ENCODE data around the gene CD55. TPM values are rescaled to one million over a fixed set of nuclear protein-coding genes. Genes with fewer than 3 reads are reported as not detected.

CD55 gene
- total and polyA plus RNA-seq, 2 of the 13 experiments (the other 11 are each of a cell fraction or from before 2014, with no cell fraction given) = 6.0 to 56.0 TPM

DNA sequence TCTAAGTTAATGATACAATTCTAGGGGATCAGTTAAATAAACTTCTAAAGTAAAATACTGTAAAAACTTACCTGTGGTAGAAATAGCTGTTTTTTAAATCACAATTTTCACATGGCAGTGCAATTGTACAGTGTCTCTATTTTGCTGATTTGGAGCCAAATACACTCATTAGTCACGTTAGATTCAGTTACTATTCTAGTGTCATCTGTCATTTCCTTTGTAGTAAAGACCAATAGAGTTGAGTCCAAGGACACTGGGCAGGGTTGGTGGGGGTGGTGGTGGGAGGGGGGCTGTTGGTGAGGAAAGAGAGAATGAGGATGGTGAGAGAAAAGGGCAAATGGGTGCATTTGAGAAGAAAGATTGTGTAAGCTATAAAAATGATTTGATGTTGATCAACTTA lies 33.6 kb downstream of the CD55 start:
- intact Hi-C loops (cut with micrococcal nuclease; ENCODE audit: unreplicated experiment) = no loop called here
- Histone ChIP-seq H2AFZ (ENCODE audit: low read length) (no peak overlapping the region), H3K27me3 (ENCODE audit: control insufficient read depth in 1 of 2, insufficient read depth in 2 of 2, low read length in 2 of 2) (no peaks in the 10 kb centered on the region), H3K36me3 (replicated peaks in 1 of 2; ENCODE audit: control insufficient read depth in 1 of 2, insufficient read depth in 2 of 2, low read length in 2 of 2) (no peaks in the 10 kb centered on the region), H4K20me1 (ENCODE audit: insufficient read depth, low read length) (no peaks in the 10 kb centered on the region), H3K4me1 (ENCODE audit: insufficient read depth, low read length) (no peaks in the 10 kb centered on the region), H3K4me3 (replicated peaks in 1 of 3; ENCODE audit: insufficient read depth in 1 of 3, low read depth in 2 of 3, low read length in 3 of 3) (no peak overlapping the region), H3K27ac (ENCODE audit: extremely low read length, insufficient read depth, low read length) (no peak overlapping the region), H3K79me2 (ENCODE audit: insufficient read depth, low read length) (no peaks in the 10 kb centered on the region), H3K9ac (ENCODE audit: insufficient read depth, low read depth, low read length) (no peak overlapping the region), H3K4me2 (ENCODE audit: low read depth, low read length) (no peak overlapping the region), H3K9me3 (ENCODE audit: low read length) (no peaks in the 10 kb centered on the region)
- ChIA-PET CTCF (ENCODE audit: low intra/inter-chr PET ratio, low total read pairs) (no interaction called here), POLR2A (no interaction called here)
- in situ Hi-C loops (cut with HindIII; ENCODE audit: extremely low pct_ligation_motif_present, low pct_unique_long_range_greater_than_20kb) = no loop called here
- BruUV-seq (replicated peaks) = no TSS peak
- 61% methylated on average over 1 of the region's 1 CpG for WGBS (ENCODE audit: low lambda C conversion rate)
- DNase-seq (ENCODE audit: low spot score) (no peak), FAIRE-seq (no peak), ATAC-seq (no peak)
- TF ChIP-seq SP5 (CRISPR knock-in tag; IDR thresholded peaks at IDR 0.05; ENCODE audit: borderline replicate concordance, low read depth) = no peak
- TF ChIP-seq, protein P1, sequence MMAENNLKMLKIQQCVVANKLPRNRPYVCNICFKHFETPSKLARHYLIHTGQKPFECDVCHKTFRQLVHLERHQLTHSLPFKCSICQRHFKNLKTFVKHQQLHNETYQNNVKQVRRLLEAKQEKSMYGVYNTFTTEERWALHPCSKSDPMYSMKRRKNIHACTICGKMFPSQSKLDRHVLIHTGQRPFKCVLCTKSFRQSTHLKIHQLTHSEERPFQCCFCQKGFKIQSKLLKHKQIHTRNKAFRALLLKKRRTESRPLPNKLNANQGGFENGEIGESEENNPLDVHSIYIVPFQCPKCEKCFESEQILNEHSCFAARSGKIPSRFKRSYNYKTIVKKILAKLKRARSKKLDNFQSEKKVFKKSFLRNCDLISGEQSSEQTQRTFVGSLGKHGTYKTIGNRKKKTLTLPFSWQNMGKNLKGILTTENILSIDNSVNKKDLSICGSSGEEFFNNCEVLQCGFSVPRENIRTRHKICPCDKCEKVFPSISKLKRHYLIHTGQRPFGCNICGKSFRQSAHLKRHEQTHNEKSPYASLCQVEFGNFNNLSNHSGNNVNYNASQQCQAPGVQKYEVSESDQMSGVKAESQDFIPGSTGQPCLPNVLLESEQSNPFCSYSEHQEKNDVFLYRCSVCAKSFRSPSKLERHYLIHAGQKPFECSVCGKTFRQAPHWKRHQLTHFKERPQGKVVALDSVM (CRISPR knock-in tag; IDR thresholded peaks at IDR 0.05) = no peak
- TF ChIP-seq ZBTB20 (CRISPR knock-in tag; IDR thresholded peaks at IDR 0.05; ENCODE audit: borderline replicate concordance, low read depth) = no peak
- TF ChIP-seq ZNF546 (CRISPR knock-in tag; conservative IDR thresholded peaks at IDR 0.05) = no peak
- TF ChIP-seq, protein P2, sequence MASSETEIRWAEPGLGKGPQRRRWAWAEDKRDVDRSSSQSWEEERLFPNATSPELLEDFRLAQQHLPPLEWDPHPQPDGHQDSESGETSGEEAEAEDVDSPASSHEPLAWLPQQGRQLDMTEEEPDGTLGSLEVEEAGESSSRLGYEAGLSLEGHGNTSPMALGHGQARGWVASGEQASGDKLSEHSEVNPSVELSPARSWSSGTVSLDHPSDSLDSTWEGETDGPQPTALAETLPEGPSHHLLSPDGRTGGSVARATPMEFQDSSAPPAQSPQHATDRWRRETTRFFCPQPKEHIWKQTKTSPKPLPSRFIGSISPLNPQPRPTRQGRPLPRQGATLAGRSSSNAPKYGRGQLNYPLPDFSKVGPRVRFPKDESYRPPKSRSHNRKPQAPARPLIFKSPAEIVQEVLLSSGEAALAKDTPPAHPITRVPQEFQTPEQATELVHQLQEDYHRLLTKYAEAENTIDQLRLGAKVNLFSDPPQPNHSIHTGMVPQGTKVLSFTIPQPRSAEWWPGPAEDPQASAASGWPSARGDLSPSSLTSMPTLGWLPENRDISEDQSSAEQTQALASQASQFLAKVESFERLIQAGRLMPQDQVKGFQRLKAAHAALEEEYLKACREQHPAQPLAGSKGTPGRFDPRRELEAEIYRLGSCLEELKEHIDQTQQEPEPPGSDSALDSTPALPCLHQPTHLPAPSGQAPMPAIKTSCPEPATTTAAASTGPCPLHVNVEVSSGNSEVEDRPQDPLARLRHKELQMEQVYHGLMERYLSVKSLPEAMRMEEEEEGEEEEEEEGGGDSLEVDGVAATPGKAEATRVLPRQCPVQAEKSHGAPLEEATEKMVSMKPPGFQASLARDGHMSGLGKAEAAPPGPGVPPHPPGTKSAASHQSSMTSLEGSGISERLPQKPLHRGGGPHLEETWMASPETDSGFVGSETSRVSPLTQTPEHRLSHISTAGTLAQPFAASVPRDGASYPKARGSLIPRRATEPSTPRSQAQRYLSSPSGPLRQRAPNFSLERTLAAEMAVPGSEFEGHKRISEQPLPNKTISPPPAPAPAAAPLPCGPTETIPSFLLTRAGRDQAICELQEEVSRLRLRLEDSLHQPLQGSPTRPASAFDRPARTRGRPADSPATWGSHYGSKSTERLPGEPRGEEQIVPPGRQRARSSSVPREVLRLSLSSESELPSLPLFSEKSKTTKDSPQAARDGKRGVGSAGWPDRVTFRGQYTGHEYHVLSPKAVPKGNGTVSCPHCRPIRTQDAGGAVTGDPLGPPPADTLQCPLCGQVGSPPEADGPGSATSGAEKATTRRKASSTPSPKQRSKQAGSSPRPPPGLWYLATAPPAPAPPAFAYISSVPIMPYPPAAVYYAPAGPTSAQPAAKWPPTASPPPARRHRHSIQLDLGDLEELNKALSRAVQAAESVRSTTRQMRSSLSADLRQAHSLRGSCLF (CRISPR knock-in tag; IDR thresholded peaks at IDR 0.05; ENCODE audit: borderline replicate concordance) = no peak
- TF ChIP-seq ATF7 (IDR thresholded peaks at IDR 0.05) = no peak
- TF ChIP-seq ATF7 (CRISPR knock-in tag; IDR thresholded peaks at IDR 0.05) = no peak
- TF ChIP-seq, protein P3, sequence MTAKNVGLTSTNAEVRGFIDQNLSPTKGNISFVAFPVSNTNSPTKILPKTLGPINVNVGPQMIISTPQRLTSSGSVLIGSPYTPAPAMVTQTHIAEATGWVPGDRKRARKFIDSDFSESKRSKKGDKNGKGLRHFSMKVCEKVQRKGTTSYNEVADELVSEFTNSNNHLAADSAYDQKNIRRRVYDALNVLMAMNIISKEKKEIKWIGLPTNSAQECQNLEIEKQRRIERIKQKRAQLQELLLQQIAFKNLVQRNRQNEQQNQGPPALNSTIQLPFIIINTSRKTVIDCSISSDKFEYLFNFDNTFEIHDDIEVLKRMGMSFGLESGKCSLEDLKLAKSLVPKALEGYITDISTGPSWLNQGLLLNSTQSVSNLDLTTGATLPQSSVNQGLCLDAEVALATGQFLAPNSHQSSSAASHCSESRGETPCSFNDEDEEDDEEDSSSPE (CRISPR knock-in tag; IDR thresholded peaks at IDR 0.05) = no peak
- TF ChIP-seq, protein P4, sequence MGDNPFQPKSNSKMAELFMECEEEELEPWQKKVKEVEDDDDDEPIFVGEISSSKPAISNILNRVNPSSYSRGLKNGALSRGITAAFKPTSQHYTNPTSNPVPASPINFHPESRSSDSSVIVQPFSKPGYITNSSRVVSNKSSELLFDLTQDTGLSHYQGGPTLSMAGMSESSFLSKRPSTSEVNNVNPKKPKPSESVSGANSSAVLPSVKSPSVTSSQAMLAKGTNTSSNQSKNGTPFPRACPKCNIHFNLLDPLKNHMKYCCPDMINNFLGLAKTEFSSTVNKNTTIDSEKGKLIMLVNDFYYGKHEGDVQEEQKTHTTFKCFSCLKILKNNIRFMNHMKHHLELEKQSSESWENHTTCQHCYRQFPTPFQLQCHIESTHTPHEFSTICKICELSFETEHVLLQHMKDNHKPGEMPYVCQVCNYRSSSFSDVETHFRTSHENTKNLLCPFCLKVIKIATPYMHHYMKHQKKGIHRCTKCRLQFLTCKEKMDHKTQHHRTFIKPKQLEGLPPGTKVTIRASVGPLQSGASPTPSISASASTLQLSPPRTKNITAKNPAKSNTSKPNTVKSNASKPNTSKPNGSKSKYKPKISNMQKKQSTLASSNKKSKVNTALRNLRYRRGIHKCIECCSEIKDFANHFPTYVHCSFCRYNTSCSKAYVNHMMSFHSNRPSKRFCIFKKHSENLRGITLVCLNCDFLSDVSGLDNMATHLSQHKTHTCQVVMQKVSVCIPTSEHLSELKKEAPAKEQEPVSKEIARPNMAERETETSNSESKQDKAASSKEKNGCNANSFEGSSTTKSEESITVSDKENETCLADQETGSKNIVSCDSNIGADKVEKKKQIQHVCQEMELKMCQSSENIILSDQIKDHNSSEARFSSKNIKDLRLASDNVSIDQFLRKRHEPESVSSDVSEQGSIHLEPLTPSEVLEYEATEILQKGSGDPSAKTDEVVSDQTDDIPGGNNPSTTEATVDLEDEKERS (CRISPR knock-in tag; IDR thresholded peaks at IDR 0.05) = no peak
- TF ChIP-seq CBX5 (CRISPR knock-in tag; IDR thresholded peaks at IDR 0.05; ENCODE audit: borderline replicate concordance) = no peak
- no peak for TF ChIP-seq TCF12 (IDR thresholded peaks at IDR 0.05)
- TF ChIP-seq TCF12 (CRISPR knock-in tag; IDR thresholded peaks at IDR 0.05) = no peak
- no peak for TF ChIP-seq ZNF776 (CRISPR knock-in tag; IDR thresholded peaks at IDR 0.05)
- TF ChIP-seq KLF15 (CRISPR knock-in tag; IDR thresholded peaks at IDR 0.05; ENCODE audit: borderline replicate concordance) = no peak
- no peak for TF ChIP-seq MED1 (CRISPR knock-in tag; IDR thresholded peaks at IDR 0.05)
